GM21390 (cell line): ENCODE measurements around the gene TBC1D30.
"Not testable (repeated sequence)": the region's sequence is repeated elsewhere in the genome, so short reads cannot be mapped to it uniquely, and the experiment has no call there.

ENCODE experiments used
- ATAC-seq: cut with Tn5 transposase; IDR thresholded peaks from one replicate; pipeline ENCODE4 v1.9.1; 2021; ENCODE audit not compliant: unreplicated experiment

TBC1D30 gene

GRCh38 chr12:64806173-64806572, 18.3 kb upstream of the TBC1D30 start:
- ATAC-seq = no peak

- no peak for ATAC-seq
Observed at GRCh38 chr12:64806593-64807460, 17.6 kb upstream of the TBC1D30 start.

GRCh38 chr12:64808110-64808509, 16.3 kb upstream of the TBC1D30 start:
- ATAC-seq = peak; percentile 87

- ATAC-seq = no peak
Observed at GRCh38 chr12:64810831-64811230, 13.6 kb upstream of the TBC1D30 start.

GRCh38 chr12:64813723-64814122, 10.7 kb upstream of the TBC1D30 start:
- ATAC-seq = no peak

GRCh38 chr12:64814432-64814831, 10.0 kb upstream of the TBC1D30 start:
- no peak for ATAC-seq

GRCh38 chr12:64819816-64820402, 4.5 kb upstream of the TBC1D30 start:
- ATAC-seq = no peak

GRCh38 chr12:64820593-64820992, 3.9 kb upstream of the TBC1D30 start:
- ATAC-seq = no peak

- ATAC-seq = no peak
Observed at GRCh38 chr12:64821116-64821630, 3.3 kb upstream of the TBC1D30 start.

- peak; percentile 20 for ATAC-seq
Observed at GRCh38 chr12:64824130-64824499, 332 bp upstream of the TBC1D30 start.

- ATAC-seq = no peak
Observed at GRCh38 chr12:64825143-64826021, 935 bp downstream of the TBC1D30 start.

GRCh38 chr12:64826234-64826633, 1.8 kb downstream of the TBC1D30 start:
- ATAC-seq = peak; percentile 33

- ATAC-seq = no peak
Observed at GRCh38 chr12:64828713-64829112, 4.3 kb downstream of the TBC1D30 start.

GRCh38 chr12:64833928-64834327, 9.5 kb downstream of the TBC1D30 start:
- ATAC-seq = no peak

- no peak for ATAC-seq
Observed at GRCh38 chr12:64835901-64836300, 11.5 kb downstream of the TBC1D30 start.

- ATAC-seq = no peak
Observed at GRCh38 chr12:64836856-64837255, 12.4 kb downstream of the TBC1D30 start.

- no peak for ATAC-seq
Observed at GRCh38 chr12:64837427-64837826, 13.0 kb downstream of the TBC1D30 start.

GRCh38 chr12:64840119-64840518, 15.7 kb downstream of the TBC1D30 start:
- no peak for ATAC-seq

GRCh38 chr12:64840949-64841717, 16.7 kb downstream of the TBC1D30 start:
- no peak for ATAC-seq

- not testable (repeated sequence) for ATAC-seq
Observed at GRCh38 chr12:64848409-64848808, 24.0 kb downstream of the TBC1D30 start.
